AG10803 (cell line): ENCODE measurements around the gene G3BP2.

Experiments
- DNase-seq: peaks from one replicate; pipeline ENCODE4 v3.0.0; 2010; ENCODE audit warnings: low read depth
- H3K4me3 ChIP-seq: 2 replicates; pipeline ENCODE4 v1.5.1; 2011; ENCODE audit warnings: mild to moderate bottlenecking, low read length, control low read depth
- CTCF ChIP-seq: conservative IDR thresholded peaks from 2 replicates; pipeline ENCODE4 v1.5.1; 2011; ENCODE audit warnings: mild to moderate bottlenecking, low read length, control low read depth, inconsistent platforms

G3BP2 gene

GRCh38 chr4:75593393-75593792, 79.8 kb downstream of the G3BP2 start:
- H3K4me3 ChIP-seq: no peak overlapping the region
- no peak for TF ChIP-seq CTCF
- no peak for DNase-seq
